Activated CD4-positive, alpha-beta T cell treated with anti-CD3 and anti-CD28 coated beads for 36 hours (primary cell): ENCODE data around the gene ID3. TPM values are rescaled to one million over a fixed set of nuclear protein-coding genes. Genes with fewer than 3 reads are reported as not detected.
A peak's percentile ranks its signal among the peaks of the same experiment; 100 is the strongest.
"Not testable (repeated sequence)": the region's sequence is repeated elsewhere in the genome, so short reads cannot be mapped to it uniquely, and the experiment has no call there.

Experiments
- ATAC-seq: fragments of 200-7000 bp; cut with Tn5 transposase; one replicate; pipeline ENCODE4 v1.10.0; 2021; ENCODE audit warnings: mild to moderate bottlenecking, moderate library complexity
- CTCF ChIA-PET: fragments of 350-600 bp; sonication (Branson Sonifier 250); formaldehyde crosslinking; loops from one replicate; lab custom pipeline; 2021; ENCODE audit warnings: antibody characterized with exemption; lab: Charles Lee
- POLR2A ChIA-PET: fragments of 350-600 bp; sonication (Branson Sonifier 250); formaldehyde crosslinking; loops from one replicate; lab custom pipeline; 2021; ENCODE audit warnings: antibody characterized with exemption, inconsistent platforms; lab: Charles Lee
- DNase-seq: peaks from one replicate; pipeline ENCODE4 v3.0.0-alpha.2; 2020
- H3K27ac Mint-ChIP-seq: one replicate; pipeline ENCODE4 v1.8.0; 2021; ENCODE audit warnings: mixed read lengths
- H3K27me3 Mint-ChIP-seq: one replicate; pipeline ENCODE4 v1.8.0; 2021; ENCODE audit warnings: mixed read lengths
- H3K36me3 Mint-ChIP-seq: one replicate; pipeline ENCODE4 v1.8.0; 2021; ENCODE audit warnings: low read depth, mixed read lengths
- H3K4me1 Mint-ChIP-seq: one replicate; pipeline ENCODE4 v1.8.0; 2021; ENCODE audit warnings: mixed read lengths
- H3K4me3 Mint-ChIP-seq: one replicate; pipeline ENCODE4 v1.8.0; 2021; ENCODE audit warnings: mild to moderate bottlenecking, moderate library complexity, mixed read lengths
- H3K9me3 Mint-ChIP-seq: one replicate; pipeline ENCODE4 v1.8.0; 2021; ENCODE audit warnings: low read depth, mixed read lengths
- intact Hi-C, 2 experiments: fragments of 100-400 bp; cut with DNase I in 1 of 2; cut with micrococcal nuclease in 1 of 2; formaldehyde crosslinking; loops; one replicate each; pipeline versions ENCODE4 v1.14.2 to v1.15.1; 2022 to 2024; cut with DNase I, micrococcal nuclease
- total RNA-seq, 2 experiments: library from RNA; stranded (reverse); gene quantifications; one replicate each; pipeline ENCODE4 v1.2.3, GENCODE V29; 2021

ID3 gene
- total RNA-seq, 2 experiments from 2014 or later: 42.6 to 43.9 TPM

DNA sequence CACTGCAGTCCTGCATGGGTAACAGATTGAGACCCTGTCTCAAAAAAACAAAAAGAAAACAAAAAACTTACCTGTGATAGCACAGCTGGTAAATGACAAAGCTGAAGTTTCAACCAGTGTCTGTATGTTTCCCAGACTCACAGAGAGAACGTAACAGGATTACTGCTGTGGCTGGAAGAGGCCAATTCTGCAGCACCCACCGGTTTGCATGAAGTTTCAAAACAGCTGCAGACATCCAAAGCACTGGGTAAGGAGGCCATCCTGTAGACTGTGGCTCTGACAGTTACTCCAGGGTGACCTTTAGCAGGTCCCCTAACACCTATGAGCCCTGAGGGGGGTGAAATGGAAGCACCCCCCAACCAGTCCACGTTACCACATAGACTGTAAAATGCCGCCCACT lies 7.5 kb downstream of the ID3 start:
- Mint-ChIP-seq H3K9me3 (no peaks in the 10 kb centered on the region), H3K27ac (no peak overlapping the region), H3K36me3 (peaks cover 6% of the 10 kb centered on the region), H3K27me3 (no peaks in the 10 kb centered on the region), H3K4me1 (peaks cover 44% of the 10 kb centered on the region), H3K4me3 (no peak overlapping the region)
- no peak for ATAC-seq
- intact Hi-C loops: no loop called here
- CTCF ChIA-PET: interaction anchor here (0.6 to 21.5 kb wide), 3 partner anchors 69 to 431 kb away, joined by 3 to 678 read pairs (median 3); no protein-coding TSS in a partner anchor
- no peak for DNase-seq
- POLR2A ChIA-PET: no interaction called here

DNA sequence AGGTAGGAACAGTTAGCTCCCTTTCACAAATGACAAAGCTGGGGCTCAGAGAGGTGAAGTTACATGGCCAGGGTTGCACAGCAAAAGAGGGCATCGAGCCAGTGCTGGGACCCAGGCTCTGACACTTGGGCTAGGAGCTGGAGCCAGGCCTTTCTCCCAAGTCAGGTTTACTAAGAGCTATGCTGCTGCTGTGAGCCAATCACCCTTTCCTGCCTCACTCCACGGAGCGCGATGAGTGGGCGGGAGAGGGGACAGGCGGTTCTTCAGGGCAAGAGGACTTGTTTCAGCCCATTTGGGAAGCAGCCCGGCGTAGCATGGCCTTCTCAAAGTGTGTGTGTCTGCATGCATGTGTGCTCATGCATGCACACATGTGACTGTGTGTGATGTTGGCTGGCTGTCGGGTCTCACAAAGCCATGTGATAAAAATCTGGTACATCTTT lies 10.6 kb downstream of the ID3 start:
- no peaks in the 10 kb centered on the region for H3K36me3 Mint-ChIP-seq
- no peaks in the 10 kb centered on the region for H3K9me3 Mint-ChIP-seq
- no peak overlapping the region for H3K27ac Mint-ChIP-seq
- no peak for ATAC-seq
- no peaks in the 10 kb centered on the region for H3K27me3 Mint-ChIP-seq
- peak; percentile 34 for DNase-seq
- ChIA-PET CTCF (interaction anchor here (0.5 to 21.5 kb wide), 8 partner anchors 9 to 113 kb away, joined by 3 to 678 read pairs (median 4); no protein-coding TSS in a partner anchor), POLR2A (no interaction called here)
- intact Hi-C loops: no loop called here
- no peak overlapping the region for H3K4me3 Mint-ChIP-seq
- H3K4me1 Mint-ChIP-seq: peaks cover 23% of the 10 kb centered on the region

DNA sequence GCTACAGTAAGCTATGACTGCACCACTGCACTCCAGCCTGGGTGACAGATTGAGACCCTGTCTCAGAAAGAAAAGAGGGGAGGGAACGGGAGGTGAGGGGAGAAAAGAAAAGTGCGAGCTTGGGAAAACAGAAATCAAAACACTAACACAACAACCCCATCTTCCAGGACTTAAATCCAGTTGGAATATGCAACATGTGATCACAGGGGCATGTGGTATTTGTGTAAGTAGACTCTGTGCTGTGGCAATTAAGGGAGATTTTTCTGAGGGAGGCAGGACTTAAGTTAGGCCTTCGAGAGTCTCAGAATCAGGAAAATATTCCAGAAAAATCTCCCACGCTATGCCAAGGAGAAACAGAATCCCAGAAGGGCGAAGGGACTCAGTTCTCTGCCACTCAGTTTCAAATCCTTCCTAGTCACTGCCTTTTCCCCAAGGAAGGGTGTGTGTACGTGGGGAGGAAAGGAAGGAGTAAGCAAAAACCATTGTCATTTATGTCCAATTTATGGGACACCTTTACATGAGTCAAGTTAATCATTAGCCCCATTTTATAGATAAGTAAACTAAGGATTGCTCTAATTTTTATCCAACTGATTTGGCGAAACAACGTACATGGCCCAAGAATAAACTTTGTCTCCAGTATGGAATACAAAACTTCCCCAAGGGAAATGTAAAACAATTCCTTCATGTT lies 12.3 kb downstream of the ID3 start:
- no peaks in the 10 kb centered on the region for H3K9me3 Mint-ChIP-seq
- no peaks in the 10 kb centered on the region for H3K27me3 Mint-ChIP-seq
- ChIA-PET POLR2A (interaction anchor here (0.9 kb wide), 1 partner anchor 90 kb away, joined by 3 read pairs; no protein-coding TSS in a partner anchor), CTCF (interaction anchor here (0.6 to 21.5 kb wide), 8 partner anchors 7 to 447 kb away, joined by 3 to 678 read pairs (median 4); no protein-coding TSS in a partner anchor)
- ATAC-seq (no peak), DNase-seq (no peak)
- H3K27ac Mint-ChIP-seq: no peak overlapping the region
- H3K4me3 Mint-ChIP-seq: no peak overlapping the region
- intact Hi-C loops: no loop called here
- peaks cover 17% of the 10 kb centered on the region for H3K4me1 Mint-ChIP-seq
- no peaks in the 10 kb centered on the region for H3K36me3 Mint-ChIP-seq

DNA sequence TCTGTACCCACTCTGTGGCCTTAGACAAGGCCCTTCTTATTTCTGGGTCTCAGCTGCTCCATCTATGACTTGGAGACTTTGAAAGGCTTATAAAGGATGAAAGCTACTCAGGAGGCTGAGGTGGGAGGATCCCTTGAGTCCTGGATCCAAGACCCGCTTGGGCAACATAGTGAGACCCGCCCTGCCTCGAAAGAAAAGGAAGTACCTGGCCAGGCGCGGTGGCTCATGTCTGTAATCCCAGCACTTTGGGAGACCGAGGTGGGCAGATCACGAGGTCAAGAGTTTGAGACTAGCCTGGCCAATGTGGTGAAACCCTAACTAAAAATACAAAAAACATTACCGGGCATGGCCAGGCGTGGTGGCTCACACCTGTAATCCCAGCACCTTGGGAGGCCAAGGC lies 13.4 kb downstream of the ID3 start:
- H3K4me1 Mint-ChIP-seq: peaks cover 10% of the 10 kb centered on the region
- no peaks in the 10 kb centered on the region for H3K9me3 Mint-ChIP-seq
- CTCF ChIA-PET: interaction anchor here (0.6 to 21.5 kb wide), 13 partner anchors 9 to 101 kb away, joined by 3 to 678 read pairs (median 4); no protein-coding TSS in a partner anchor
- no peak overlapping the region for H3K27ac Mint-ChIP-seq
- no peaks in the 10 kb centered on the region for H3K36me3 Mint-ChIP-seq
- DNase-seq: no peak
- intact Hi-C loops: no loop called here
- POLR2A ChIA-PET: interaction anchor here (0.6 to 0.9 kb wide), 2 partner anchors 14 to 91 kb away, joined by 3 to 4 read pairs; no protein-coding TSS in a partner anchor
- H3K4me3 Mint-ChIP-seq: no peak overlapping the region
- H3K27me3 Mint-ChIP-seq: no peaks in the 10 kb centered on the region
- no peak for ATAC-seq

DNA sequence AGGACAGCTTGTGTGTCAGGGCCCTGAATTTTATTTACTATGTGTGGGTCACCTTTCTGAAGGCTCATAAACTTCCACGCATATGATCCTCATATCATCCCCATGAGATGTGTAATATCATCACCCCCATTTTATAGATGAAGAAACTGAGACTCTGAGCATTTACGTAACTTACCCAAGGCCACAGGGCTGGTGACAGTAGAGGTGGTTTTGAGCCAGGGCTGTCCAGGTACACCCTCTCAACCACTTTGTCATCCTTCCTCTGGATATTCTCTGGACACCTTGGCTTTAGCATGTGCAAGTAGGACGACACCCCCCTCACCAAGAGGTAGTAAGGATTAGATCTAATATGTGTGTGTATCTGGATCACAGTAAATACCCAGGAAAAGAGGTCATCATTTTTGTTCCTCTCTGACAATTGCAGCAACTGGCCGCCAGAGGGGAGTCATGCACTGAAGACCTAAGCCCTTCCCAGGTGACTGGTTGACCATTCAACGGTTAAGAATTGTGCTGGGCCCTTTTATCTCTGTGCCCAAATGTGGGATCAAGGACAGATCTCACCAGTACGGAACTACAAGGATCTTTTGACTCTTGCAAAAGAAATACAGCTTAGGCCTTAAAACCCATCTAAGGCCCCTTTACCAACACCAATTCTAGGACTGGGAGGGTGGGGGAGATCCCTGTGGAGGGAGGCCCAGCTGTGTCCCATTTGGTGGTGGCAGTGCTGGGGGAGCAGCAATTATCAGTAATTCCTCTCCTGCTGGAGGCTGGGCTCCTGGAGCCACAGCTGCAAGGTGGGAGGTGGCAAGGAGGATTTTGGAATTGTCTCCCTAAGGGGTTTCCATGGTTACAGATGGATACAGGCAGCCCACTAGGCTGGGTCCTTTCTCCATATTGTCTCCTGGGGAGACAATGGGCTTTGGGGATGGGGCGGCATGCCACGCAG lies 14.6 kb downstream of the ID3 start:
- Mint-ChIP-seq H3K27me3 (no peaks in the 10 kb centered on the region), H3K36me3 (no peaks in the 10 kb centered on the region), H3K4me1 (peaks cover 10% of the 10 kb centered on the region), H3K9me3 (no peaks in the 10 kb centered on the region), H3K4me3 (no peak overlapping the region), H3K27ac (no peak overlapping the region)
- ATAC-seq (peak; percentile 45), DNase-seq (peak; percentile 87)
- POLR2A ChIA-PET: no interaction called here
- CTCF ChIA-PET: interaction anchor here (0.6 to 21.5 kb wide), 30 partner anchors 8 to 937 kb away, joined by 3 to 678 read pairs (median 4); no protein-coding TSS in a partner anchor
- intact Hi-C loops: loop anchor here (1.0 kb wide), 2 partner anchors 93 to 121 kb away; no protein-coding TSS in a partner anchor

DNA sequence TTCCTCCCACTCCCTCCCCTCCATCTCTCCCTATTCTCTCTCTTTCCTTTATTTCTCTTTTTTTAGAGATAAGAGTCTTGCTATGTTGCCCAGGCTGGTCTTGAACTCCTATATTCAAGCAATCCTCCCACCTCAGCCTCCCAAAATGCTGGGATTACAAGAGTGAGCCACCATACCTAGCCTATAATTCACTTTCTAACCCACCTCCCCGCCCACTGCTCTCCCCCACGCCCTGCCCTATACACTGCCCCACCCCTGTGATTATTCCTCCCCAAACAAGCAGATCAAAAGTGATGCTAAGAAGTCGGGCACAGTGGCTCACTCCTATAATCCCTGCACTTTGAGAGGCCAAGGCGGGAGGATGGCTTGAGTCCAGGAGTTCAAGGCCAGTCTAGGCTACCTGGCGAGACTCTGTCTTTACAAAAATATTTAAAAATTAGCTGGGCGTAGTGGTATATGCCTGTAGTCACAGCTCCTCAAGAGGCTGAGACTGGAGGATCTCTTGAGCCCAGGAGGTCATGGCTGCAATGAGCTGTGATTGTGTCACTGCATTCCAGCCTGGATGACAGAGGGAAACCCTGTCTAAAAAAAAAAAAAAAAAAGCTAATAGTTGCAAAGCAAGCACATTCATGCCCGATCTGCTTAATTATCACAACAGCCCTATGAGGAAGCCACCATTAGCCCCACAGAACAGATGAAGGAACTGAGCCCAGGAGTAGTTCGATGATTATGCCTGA lies 15.4 kb downstream of the ID3 start:
- no peaks in the 10 kb centered on the region for H3K27me3 Mint-ChIP-seq
- ChIA-PET CTCF (interaction anchor here (0.6 to 21.5 kb wide), 16 partner anchors 9 to 122 kb away, joined by 3 to 678 read pairs (median 4); no protein-coding TSS in a partner anchor), POLR2A (interaction anchor here (0.6 kb wide), 1 partner anchor 10 kb away, joined by 3 read pairs; no protein-coding TSS in a partner anchor)
- no peak overlapping the region for H3K27ac Mint-ChIP-seq
- peaks cover 13% of the 10 kb centered on the region for H3K4me1 Mint-ChIP-seq
- H3K4me3 Mint-ChIP-seq: no peak overlapping the region
- H3K9me3 Mint-ChIP-seq: no peaks in the 10 kb centered on the region
- ATAC-seq (no peak), DNase-seq (no peak)
- intact Hi-C loops: loop anchor here (1.0 kb wide), 2 partner anchors 93 to 121 kb away; no protein-coding TSS in a partner anchor
- H3K36me3 Mint-ChIP-seq: no peaks in the 10 kb centered on the region

DNA sequence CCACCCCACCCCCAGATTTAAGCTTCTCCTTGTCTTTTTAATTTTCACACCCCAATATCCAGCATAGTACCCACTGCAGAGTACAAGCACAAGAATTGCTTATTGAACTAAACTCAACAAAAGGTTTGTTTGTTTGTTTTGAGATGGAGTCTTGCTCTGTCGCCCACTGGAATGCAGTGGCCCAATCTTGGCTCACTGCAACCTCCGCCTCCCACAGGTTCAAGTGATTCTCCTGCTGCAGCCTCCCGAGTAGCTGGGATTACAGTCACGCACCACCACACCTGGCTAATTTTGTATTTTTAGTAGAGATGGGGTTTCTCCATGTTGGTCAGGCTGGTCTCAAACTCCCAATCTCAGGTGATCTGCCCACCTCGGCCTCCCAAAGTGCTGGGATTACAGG lies 16.4 kb downstream of the ID3 start:
- H3K27me3 Mint-ChIP-seq, H3K9me3 Mint-ChIP-seq, H3K36me3 Mint-ChIP-seq, DNase-seq, ATAC-seq, POLR2A ChIA-PET, intact Hi-C loops, H3K4me3 Mint-ChIP-seq, H3K27ac Mint-ChIP-seq: not testable (repeated sequence)
- CTCF ChIA-PET: interaction anchor here (1.3 to 21.5 kb wide), 3 partner anchors 11 to 92 kb away, joined by 4 to 678 read pairs (median 197); no protein-coding TSS in a partner anchor
- H3K4me1 Mint-ChIP-seq: peaks cover 13% of the 10 kb centered on the region

DNA sequence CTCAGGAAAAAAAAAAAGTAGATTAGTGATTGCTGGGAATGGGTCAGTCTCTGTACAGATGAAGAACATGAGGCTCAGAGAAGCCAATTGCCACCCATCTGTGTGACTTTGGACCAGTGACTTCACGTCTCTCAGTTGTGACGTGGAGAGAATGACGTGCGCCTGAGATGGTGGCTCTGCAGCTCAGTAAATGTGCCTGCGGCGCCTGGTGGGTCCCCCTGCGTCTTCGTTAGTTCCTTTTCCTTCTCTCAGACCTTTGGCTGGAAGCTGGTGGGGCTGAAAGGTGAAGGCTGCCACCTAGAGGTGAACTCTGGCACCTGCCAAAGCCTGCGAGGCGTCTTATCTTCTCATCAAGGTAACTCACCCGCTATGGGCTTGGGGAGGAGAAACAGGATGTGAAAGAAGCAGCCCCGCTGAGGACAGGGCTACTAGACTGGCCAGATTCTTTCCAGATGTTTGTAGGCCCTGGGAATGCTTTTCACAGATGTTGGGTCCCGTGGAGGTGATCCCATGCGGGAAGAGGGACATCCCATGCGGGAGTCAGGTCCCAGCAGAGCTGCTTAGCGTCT lies 19.5 kb downstream of the ID3 start:
- peak overlapping the region; percentile 61 for H3K27ac Mint-ChIP-seq
- peak; percentile 95 for DNase-seq
- no peaks in the 10 kb centered on the region for H3K36me3 Mint-ChIP-seq
- ATAC-seq: peak; percentile 95
- no peaks in the 10 kb centered on the region for H3K9me3 Mint-ChIP-seq
- H3K4me1 Mint-ChIP-seq: peaks cover 13% of the 10 kb centered on the region
- no peaks in the 10 kb centered on the region for H3K27me3 Mint-ChIP-seq
- POLR2A ChIA-PET: interaction anchor here (0.6 to 1.4 kb wide), 6 partner anchors 9 to 1501 kb away, joined by 3 to 9 read pairs (median 4); partner anchors contain the start of gene E2F2
- intact Hi-C loops: loop anchor here (1.0 to 10.0 kb wide), 5 partner anchors 8 to 435 kb away; partner anchors contain the start of genes ASAP3 (in 1 of the 2), E2F2 (in 1 of the 2) and ZNF436 (in 1 of the 2)
- CTCF ChIA-PET: interaction anchor here (0.6 to 21.5 kb wide), 27 partner anchors 11 to 1457 kb away, joined by 3 to 678 read pairs (median 4); partner anchors contain the start of genes ASAP3 and E2F2
- H3K4me3 Mint-ChIP-seq: peak overlapping the region; percentile 18

DNA sequence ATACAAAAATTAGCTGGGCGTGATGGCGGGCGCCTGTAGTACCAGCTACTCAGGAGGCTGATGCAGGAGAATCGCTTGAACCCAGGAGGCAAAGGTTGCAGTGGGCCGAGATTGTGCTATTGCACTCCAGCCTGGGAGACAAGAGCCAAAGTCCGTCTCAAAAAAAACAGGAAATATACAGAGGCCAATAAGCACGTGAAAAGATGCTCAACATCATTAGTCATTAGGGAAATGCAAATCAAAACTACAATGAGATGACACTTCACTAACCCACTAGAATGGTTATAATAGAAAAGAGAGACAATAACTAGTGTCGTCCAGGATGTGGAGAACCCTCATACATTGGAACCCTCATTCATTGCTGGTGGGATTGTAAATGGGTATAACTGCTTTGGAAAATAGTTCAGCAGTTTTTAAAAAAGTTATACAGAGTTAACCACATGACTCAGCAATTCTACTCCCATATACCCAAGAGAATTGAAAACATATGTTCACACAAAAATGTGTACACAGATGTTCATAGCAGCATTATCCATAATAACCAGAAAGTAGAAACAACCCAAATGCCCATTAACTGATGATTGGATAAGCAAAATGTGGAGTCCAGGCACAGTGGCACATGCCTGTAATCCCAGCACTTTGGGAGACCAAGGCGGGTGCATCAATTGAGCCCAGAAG lies 21.9 kb downstream of the ID3 start:
- Mint-ChIP-seq H3K27ac (no peak overlapping the region), H3K36me3 (no peaks in the 10 kb centered on the region), H3K4me3 (no peak overlapping the region), H3K4me1 (peaks cover 29% of the 10 kb centered on the region), H3K9me3 (no peaks in the 10 kb centered on the region), H3K27me3 (no peaks in the 10 kb centered on the region)
- ChIA-PET CTCF (interaction anchor here (0.6 to 2.3 kb wide), 6 partner anchors 9 to 125 kb away, joined by 3 to 10 read pairs (median 4); no protein-coding TSS in a partner anchor), POLR2A (interaction anchor here (0.6 to 0.7 kb wide), 2 partner anchors 11 to 363 kb away, joined by 3 to 7 read pairs; no protein-coding TSS in a partner anchor)
- no peak for ATAC-seq
- no peak for DNase-seq
- intact Hi-C loops: loop anchor here in 1 of 2 experiments (10.0 kb wide), 1 partner anchor 433 kb away; no protein-coding TSS in a partner anchor
